Measurements from ENCODE around the gene C10orf95.

Gene C10orf95

DNA sequence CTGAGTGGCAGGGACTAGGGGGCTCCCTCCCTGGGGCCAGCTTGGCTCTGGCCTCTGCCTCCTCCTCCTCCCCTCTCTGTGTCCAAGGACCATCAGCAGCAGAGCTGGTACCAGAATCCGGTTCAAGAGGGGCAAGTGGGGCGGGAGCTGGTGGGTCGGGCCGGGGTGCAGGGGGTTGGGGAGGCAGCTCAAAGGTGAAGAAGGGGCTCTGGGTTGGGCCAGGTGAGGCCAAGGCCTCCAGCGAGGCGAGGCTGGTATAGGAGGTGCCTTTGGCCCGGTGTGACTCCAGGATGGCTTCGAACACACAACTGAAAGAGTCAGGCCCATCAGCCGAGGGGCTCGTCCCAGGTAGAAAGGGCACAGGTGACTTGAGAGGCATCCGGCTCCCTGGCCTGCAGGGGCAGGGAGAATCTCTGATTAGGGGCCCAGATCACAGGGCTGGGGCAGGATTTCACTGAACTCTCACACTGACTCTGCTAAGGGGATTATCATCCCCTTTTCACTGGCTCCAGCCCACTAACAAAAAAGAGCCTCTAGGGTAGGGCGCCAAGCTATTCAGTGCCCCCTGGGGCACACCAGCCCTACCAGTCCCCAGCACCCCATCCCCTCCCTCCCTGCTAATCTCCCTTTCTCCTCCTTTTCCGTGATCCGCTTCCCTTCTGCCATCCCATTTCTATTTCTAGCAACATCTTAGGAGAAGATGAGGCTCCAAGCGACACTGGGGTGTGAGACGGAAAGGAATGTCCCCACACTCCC, 37.4 kb downstream of the C10orf95 start:
- DNase-seq: no peak

DNA sequence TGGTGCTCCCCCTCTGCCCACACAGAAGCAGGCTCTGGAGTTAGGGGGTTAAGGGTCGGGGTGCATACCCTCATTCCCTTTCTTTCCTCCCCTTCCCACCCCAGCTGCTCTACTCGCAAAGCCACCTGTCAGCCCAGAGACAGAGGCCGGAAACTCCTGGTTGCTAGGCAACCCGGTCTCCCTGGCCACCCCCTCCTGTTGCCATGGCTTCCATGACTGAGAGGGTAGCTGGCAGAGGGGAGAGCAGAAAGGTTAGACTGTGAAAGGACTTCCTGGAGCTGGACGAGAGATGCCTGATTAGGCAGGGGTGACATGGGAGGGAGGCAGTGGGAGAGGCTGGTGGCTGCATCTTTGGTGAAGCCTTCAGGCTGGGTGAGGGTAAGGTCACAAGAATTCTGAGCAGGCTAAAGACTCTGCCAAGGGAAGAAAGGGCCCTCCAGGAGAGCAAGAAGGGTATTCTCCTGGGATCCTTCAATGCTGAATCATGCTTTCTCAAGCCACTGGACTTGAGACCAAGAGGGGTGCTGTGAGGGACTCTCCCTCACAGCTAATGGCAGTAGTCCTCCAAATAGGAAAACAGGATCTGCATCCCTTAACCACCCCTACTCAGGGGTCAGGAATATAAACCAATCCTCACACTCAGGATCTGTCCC, 38.2 kb downstream of the C10orf95 start:
- DNase-seq: no peak

DNA sequence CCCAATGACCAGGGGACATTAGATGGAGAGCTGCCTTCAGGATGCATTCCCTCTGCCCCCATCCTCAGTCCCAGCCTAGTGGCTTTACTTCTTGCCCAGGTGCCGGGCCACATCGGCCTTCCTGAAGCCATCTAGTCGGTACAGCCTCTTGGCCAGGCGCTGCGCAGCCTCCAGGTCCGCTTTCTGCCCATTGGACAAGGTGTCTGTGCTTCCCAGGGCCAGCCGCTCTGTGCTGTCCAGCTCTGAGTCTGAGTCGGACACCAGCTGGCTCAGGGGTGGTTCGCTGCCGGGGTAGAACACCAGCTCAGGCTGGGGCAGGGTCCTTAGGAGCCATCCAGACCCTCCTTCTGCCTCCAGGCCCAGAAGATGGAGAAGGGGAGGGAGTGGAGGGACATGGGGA, 39.0 kb downstream of the C10orf95 start:
- DNase-seq: no peak

DNA sequence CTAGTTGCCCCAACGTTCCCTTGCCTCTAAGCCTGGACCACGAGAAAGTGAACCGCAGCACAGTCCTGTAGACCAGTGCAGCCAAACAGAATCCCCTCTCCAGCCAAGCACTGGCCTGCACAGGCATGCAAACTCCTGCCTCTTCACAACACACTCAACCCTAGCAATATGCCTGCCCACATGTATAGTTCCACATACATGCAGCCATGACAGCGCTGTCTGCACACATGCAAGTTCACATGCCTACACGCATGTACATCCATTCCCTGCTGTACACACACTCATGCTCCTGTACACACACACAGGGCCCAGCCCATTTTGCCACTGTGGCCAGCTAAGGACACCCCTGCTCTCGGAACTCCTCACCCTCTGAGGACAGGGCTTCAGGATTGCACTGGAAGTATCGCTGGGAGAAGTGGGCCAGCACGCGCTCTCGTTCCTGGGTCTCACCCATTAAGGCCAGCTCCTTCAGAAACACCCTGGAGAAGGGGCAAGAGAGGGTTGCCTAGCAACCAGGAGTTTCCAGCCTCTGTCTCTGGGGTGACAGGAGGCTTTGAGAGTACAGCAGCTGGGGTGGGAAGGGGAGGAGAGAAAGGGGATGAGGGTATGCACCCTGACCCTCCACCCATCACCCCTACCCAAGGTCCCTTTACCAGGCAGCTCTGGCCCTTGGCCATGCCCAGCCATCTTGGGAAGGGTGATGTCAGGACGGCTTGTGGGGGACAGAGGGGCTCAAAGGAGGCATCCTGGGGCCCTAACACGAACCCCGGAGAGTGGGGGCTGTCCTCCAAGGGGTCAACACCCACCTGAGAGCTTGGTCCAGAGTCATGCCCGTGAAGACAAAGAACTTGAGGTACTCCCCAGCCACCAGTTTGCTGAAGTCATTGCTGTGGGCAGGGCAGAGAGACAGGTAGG, 39.7 kb downstream of the C10orf95 start:
- no peak for DNase-seq

DNA sequence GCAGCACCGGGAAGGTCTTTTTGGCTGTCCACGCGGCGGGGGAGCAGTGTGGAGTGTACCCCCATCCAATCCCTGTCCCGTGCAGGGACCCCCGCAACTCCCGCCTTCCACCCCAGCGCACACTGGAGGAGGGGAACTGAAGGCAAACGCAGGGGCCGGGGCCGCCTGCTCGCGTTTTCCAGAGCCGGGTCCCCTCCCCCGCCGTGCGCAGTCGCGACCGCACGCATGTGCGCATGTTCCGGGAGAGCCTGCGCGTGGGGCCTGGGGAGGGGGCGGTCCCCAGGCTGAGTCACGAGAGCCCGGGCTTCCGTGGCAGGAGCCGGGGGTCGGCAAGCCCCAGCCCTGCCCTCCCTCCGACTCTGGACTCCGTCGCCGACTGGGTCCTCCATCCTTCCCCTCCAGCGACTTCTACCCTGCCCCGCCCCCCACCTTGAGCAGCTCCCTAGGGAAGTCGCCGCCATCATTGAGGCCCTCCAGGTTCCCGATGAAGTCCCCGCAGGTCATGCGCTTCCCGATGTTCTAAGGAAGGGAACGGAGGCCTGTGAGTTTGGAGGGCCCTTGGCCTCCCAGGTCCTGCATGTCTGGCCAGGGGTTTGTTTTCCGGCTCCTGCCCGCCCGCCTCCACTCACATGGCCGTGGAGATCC, 40.8 kb downstream of the C10orf95 start:
- DNase-seq: peak; percentile 65 to 69

DNA sequence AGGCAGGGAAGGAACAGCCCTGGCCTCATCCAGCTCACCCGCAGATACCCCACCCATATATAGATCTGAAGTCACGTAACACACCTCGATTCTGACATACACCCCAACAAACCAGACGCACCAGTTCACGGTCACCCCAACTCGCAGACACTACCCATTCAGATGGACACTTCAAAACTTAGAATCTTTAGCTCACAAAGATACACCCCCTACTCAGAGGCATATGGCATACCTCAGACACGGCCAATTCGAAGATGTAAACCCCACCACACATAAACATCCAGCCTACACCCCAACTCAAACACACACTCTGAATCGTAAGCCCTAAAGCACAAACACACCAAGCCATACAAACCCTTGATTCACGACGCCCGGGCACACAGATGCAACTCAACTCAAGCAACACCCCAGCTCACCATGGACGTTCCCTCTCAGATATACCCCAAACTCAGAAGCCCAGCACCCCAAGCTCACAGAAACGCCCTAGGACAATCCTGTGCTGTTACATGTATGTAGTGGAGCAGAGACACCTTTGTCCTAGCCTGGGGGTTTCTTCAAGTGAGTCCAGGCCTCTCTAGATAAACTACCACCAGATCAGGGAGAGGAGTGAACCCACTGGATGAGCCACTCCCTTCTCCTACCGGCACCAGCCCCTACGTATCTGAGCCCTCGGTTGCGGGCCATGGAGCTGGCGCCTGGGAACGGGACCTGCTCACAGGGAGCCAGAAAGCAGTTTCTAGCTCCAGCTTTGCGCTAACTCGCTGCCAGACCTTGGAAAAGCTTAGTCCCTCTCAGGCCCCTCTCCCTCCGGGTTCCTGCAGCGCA, 41.5 kb downstream of the C10orf95 start:
- no peak for DNase-seq

DNA sequence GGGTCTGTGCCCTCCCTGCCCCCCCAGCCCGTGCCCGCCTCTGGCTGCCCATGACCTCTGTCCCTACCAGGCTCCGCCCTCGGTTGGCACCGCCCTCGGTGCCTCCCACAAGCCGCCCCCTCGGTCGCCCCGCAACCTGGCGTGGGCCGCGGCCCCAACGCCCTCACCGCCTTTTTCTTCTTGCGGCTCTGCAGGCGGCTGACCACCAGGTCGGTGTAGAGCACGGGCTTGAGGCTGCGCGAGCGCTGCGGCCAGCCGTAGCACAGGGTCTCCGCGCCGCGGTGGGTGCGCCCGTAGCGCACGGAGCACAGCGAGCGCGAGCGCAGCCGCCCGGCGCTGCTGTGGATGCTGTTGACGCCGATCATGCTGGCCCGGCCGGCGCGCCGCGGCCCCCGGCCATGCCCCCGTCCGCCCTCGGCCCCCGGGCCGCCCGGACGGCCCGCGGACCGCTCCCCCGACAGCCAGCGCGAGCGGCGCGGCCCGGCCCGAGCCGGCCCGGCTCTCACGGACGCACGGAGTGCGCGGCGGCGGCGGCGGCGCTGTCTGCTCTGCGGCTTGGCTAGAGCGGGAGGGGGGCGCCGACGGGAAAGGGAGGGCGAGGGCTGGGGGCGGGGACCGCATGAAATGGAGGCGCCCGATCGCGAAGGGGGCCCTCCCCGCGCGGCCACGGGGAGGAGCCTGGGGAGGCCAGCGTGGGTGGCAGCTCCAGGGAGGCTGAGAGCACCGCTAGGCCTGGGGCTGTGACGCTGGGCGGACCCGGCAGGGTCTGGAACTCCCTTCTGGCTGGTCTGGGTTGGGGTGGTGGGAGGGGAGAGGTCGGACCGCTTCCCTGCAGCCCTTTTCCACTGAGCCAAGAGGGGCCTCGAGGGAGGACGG, 42.4 kb downstream of the C10orf95 start:
- DNase-seq: peak; percentile 77 to 79

DNA sequence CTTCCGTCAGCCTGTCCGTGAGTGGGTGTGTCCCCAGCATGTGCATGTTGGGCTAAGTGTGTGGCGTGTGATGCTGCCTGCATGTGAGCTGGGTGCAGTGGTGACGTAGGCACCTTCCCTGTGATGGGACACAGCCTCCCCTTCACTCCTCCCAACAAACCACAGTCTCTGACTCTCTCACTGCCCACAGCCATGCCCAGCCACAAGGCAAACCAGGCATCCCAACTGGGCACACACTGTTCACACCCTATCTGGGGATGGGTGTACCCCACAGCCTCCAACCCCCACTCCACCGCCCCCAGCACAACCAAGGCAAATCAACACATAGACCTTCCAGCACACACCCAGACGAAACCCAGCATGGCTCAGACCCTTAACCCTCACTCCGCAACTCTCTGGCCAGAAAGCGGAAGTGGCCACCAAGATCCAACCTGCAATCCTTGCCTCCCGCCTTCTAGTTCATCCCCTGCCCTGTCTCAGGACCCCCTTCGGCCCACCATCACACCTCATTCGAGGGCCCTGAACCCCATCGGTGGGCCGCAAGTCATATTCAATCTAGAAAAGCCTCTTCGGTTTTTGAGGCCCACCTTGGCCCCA, 43.1 kb downstream of the C10orf95 start:
- DNase-seq: no peak

DNA sequence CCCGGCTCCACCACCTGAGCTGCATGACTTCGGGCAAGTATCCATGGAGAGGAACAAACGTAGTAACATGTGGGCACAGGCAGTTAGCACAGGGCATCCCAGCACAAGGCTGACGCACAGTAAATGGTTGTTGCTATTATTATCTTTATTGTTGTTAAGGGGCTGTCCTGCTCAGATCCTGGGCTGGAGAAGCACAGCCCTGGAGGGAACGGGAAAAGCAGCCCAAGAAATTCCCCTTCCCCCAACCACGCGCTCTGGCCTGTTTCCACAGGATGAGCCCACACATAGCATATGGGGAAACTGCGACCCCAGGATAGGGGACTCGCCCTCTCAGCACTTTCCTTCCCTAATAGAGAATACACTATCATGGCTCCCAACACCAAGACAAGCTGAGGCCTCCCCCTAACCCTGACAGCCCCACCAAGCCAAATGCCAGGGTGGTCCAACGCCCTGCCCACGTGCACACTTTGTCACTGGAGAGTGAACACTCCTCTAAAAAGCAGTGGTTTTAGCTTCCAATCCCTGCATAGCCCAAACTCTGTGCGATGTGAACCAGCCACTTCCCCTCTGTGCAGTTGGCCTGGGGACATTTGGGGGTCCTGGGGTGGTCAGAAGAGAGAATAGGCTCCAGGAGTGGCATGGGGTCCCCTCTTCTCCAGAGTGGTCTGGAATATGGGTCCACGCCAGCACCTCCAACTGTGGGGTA, 43.8 kb downstream of the C10orf95 start:
- no peak for DNase-seq

DNA sequence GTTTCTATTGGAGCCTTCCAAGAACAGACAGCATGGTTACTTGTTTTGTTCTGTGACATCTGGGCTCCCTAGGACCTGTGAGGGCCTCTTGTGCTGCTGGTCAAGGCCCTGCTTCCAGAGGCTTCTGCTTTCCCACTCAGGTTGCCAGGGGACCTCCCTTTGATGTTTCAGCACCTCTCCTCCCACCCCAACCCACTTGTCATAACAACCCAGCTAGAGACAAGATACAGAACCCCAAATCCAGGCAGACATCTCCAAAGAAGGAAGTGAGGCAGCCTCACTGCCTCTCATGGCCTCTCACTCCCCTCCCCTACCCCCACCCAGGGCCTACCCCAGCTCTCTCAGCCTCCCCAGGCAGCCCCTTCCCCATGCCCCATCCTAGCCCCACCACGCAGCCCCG, 44.5 kb downstream of the C10orf95 start:
- no peak for DNase-seq

DNA sequence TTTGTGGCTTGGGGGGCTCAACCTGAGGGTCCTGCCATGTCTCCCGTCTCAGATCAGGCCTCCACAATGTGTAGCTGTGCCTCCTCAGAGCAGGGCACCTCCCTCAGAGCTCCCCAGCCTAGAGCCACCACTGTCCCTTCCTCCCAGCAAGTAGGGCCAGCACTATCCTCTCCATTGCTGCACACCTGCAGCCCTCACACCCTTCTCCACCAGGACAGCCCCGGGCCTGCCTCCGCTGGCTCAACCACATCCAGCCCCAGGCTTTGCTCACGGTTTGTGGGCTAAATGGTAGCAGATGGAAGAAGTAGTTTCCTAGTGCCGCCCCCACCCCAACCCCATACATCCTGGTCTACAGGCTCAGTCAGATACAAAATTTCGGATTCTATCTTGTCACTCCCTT, 45.7 kb downstream of the C10orf95 start:
- no peak for DNase-seq

DNA sequence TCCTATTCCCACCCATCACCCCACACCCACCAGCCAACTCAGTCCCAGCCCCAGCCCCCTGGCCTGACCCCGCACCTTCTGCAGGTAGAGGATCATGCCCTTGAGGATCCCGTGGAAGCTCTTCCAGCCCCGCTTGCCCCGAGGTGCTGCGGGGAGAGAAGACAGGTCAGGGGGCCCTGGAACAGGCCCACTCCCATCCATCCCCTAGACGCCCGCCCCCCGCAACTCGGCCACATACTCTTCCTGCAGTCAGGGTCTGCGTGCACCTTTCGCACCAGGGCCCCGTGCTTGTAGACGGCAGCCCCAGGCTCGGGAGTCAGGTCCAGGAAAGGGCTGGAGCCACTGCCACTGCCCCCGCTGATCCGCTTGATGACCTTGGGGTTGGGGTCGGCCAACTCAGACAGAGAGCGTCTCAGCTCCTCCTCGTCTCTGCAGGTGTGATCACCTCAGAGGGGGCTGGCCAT, 46.2 kb downstream of the C10orf95 start:
- DNase-seq: no peak

DNA sequence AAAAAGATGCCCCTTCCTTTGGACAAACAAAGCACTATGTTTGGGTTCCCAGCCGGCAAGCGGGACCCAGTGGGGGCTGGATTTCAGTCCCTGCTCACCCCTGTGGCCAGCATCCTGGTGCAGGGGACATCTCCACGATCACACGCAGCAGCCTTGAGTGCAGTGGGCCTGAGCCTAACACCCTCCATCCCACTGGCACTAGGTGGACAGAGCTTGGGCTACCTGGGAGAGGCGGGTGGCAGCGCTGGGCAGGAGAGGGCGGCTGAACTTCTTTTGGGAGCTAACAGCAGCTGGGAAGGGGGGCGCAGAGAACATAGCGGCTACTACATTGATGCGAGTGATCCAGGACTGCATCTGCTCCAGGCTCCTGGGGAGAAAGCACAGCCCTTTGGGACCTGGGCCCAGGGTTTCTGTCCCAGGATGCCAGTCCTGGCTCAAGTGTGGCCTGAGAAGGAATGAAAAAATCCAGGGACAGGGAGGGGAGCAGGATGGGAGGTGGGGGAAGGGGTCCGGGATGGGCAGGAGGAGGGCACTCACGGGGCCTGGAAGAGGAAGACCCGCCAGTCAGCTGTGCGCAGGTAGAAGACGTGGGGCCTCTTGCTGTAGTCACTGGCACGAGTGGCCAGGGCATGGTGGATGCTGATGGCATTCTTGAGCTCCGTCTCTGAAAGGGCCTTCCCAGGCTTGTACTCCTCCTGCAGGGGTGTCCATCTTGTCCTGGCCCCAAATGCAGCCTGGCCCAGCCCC, 46.8 kb downstream of the C10orf95 start:
- no peak for DNase-seq

DNA sequence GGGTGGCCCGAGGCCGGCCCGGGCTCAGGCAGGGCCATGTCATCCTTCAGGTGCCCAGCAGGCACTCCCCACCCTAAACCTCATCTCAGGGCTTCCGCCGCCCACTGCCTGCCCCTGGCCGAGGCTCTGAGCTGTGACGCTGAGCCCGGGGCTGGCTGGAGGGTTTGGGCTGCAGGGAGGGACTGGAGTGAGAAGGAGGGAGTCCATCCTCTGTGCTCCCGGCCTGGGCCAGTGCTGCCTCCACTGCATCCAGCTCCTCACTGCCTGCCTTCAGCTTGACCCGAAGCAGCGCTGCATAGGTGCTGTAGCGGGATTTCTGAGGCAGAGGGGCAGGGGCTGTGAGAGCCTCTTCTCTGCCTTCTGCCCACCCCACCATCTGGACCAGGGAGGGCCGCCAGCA, 48.2 kb downstream of the C10orf95 start:
- DNase-seq: no peak

DNA sequence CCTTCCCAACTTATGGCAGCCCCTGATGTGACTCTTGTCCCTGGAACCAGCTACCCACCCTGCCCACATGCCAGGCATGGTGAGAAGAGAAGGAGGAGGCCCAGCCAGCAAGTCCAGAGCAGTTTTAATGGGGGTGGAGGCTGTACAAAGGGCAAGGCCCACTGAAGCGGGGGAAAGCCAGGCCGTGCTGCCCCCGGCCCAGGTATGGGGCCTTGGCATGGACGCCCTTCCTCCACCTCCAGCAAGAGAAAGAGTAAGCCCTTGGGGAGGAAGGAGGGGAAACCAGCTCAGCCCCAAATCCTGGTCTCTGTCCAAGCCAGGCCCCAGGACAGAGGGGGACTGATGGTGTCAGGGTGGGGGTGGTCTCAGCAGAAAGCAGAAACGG, 48.8 kb downstream of the C10orf95 start:
- DNase-seq: no peak

DNA sequence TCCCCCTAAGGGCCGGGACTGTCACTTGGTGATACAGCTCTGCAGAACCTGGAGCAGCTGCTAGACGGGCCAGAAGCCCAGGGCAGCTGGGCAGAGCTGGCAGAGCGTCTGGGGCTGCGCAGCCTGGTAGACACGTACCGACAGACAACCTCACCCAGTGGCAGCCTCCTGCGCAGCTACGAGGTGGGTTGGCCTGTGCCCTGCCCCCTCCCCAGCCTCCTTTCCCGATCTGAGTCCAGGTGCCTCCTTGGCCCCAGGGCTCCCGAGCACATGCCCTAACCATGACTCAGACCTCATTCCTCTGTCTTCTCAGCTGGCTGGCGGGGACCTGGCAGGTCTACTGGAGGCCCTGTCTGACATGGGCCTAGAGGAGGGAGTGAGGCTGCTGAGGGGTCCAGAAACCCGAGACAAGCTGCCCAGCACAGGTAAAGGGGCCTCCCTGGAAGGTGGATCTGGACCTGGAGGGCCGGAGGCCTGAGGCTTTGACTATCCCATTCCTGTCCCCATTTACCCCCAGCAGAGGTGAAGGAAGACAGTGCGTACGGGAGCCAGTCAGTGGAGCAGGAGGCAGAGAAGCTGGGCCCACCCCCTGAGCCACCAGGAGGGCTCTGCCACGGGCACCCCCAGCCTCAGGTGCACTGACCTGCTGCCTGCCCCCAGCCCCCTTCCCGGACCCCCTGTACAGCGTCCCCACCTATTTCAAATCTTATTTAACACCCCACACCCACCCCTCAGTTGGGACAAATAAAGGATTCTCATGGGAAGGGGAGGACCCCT, 49.4 kb downstream of the C10orf95 start:
- DNase-seq: no peak

DNA sequence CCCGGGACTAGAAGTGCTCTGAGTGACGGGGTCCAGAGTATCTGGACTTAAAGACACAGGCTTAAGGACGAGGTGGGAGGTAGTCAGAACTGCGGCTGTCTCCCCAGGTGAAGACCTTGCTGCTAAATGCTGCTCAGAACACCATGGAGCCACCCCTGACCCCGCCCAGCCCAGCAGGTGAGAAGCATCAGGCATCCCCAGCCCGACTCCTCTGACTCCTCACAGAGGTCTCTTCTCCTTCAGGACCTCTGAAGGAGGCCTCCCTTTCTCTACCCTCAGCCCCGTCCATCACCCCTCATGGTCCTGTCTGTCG, 50.0 kb downstream of the C10orf95 start:
- no peak for DNase-seq

DNA sequence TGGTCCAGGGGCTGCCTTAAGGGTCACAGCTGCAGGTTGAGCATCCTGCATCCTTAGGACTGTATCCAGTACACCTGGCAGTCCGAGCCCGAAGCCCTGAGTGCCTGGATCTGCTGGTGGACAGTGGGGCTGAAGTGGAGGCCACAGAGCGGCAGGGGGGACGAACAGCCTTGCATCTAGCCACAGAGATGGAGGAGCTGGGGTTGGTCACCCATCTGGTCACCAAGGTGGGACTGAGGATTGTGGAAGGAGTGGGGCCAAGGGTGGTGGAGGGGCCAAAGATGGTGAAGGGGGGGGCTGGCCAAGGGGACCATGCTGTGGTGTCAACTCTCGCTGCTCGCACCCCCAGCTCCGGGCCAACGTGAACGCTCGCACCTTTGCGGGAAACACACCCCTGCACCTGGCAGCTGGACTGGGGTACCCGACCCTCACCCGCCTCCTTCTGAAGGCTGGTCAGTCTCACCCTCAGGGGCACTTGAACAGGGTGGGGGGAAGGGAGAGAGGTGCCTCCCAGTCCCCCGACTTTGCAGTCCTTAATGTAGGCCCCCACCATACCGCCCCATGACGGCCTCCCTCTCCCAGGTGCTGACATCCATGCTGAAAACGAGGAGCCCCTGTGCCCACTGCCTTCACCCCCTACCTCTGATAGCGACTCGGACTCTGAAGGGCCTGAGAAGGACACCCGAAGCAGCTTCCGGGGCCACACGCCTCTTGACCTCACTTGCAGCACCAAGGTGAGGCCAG, 50.6 kb downstream of the C10orf95 start:
- no peak for DNase-seq
